ENCODE measurements around the gene PFN3.
A peak's percentile ranks its signal among the peaks of the same experiment; 100 is the strongest.
"Not testable (repeated sequence)": the region's sequence is repeated elsewhere in the genome, so short reads cannot be mapped to it uniquely, and the experiment has no call there.

Gene PFN3

GRCh38 chr5:177396807-177397206, 3.7 kb downstream of the PFN3 start:
- no peak for DNase-seq

- no peak for DNase-seq
These were observed 4.4 kb downstream of the PFN3 start for GRCh38 chr5:177396078-177396477.

- DNase-seq, result no peak
These were observed 6.5 kb downstream of the PFN3 start for GRCh38 chr5:177393990-177394389.

- DNase-seq, result no peak
These were observed 7.2 kb downstream of the PFN3 start for GRCh38 chr5:177393206-177393765.

GRCh38 chr5:177392765-177393164, 7.7 kb downstream of the PFN3 start:
- DNase-seq, result no peak

GRCh38 chr5:177390363-177391300, 9.8 kb downstream of the PFN3 start:
- DNase-seq, result peak in 48 of 51 donors; percentile 7 to 84 (median 57)

GRCh38 chr5:177389241-177390169, 11.0 kb downstream of the PFN3 start:
- no peak for DNase-seq

- DNase-seq, result no peak
These were observed 11.9 kb downstream of the PFN3 start for GRCh38 chr5:177388521-177389052.

GRCh38 chr5:177387405-177387804, 13.1 kb downstream of the PFN3 start:
- DNase-seq, result no peak

- DNase-seq, result no peak
These were observed 13.9 kb downstream of the PFN3 start for GRCh38 chr5:177386542-177386941.

- DNase-seq, result no peak
These were observed 14.7 kb downstream of the PFN3 start for GRCh38 chr5:177385720-177386119.

GRCh38 chr5:177384134-177384533, 16.3 kb downstream of the PFN3 start, which contains the start of gene SLC34A1:
Gene SLC34A1 (plus strand): TSS chr5:177384434. CDS start chr5:177385742, 1,308 bp downstream.
- DNase-seq, result no peak

- no peak for DNase-seq
These were observed 17.3 kb downstream of the PFN3 start for GRCh38 chr5:177383181-177383580.

- peak in 6 of 51 donors; percentile 8 to 71 (median 18) for DNase-seq
These were observed 17.9 kb downstream of the PFN3 start for GRCh38 chr5:177382423-177383029.

- DNase-seq, result no peak
These were observed 19.7 kb downstream of the PFN3 start for GRCh38 chr5:177380805-177381126.

- DNase-seq, result peak in 1 of 51 donors; percentile 20
These were observed 21.3 kb downstream of the PFN3 start for GRCh38 chr5:177378884-177379883.

- DNase-seq, result no peak
These were observed 22.3 kb downstream of the PFN3 start for GRCh38 chr5:177377851-177378776.

- DNase-seq, result no peak
These were observed 24.4 kb downstream of the PFN3 start for GRCh38 chr5:177376107-177376506.

GRCh38 chr5:177375516-177375915, 24.9 kb downstream of the PFN3 start:
- not testable (repeated sequence) for DNase-seq

Data from hypothalamus (tissue), 51 donors.